ENCODE measurements around the gene FGD3. TPM values are rescaled to one million over a fixed set of nuclear protein-coding genes. Genes with fewer than 3 reads are reported as not detected.

Gene FGD3
- total and polyA plus RNA-seq, 2 of the 8 experiments (the other 6 are each of a cell fraction or from before 2014, with no cell fraction given): 1.4 to 1.9 TPM

GRCh38 chr9:92949266-92949982 lies 2.1 kb downstream of the FGD3 start:
- Histone ChIP-seq H3K23ac (ENCODE audit: insufficient read length) (no peak overlapping the region), H4K8ac (ENCODE audit: extremely low read depth, insufficient read depth, low read length) (no peak overlapping the region), H4K5ac (ENCODE audit: insufficient read length, low read depth, low read length) (no peak overlapping the region), H4K91ac (replicated peaks; ENCODE audit: insufficient read length, low read length) (no peak overlapping the region), H2BK15ac (ENCODE audit: low read length) (peak overlapping the region; percentile 92; the same call in 1 of the 2 replicates), H2AK5ac (ENCODE audit: low read depth, low read length) (no peak overlapping the region), H3K4me1 (replicated peaks in 1 of 4; ENCODE audit: control insufficient read depth in 3 of 4, insufficient read depth in 4 of 4, low read length in 3 of 4) (peaks cover 0 to 7% (median 3%) of the 10 kb centered on the region in 4 experiments; a peak in 3 of 7 replicates), H2BK120ac (replicated peaks; ENCODE audit: low read depth, low read length) (no peak overlapping the region), H3K4me3 (ENCODE audit: extremely low read depth in 1 of 4, insufficient read depth in 2 of 4, low read depth in 3 of 4, low read length in 4 of 4) (no peak overlapping the region), H3K18ac (ENCODE audit: extremely low read depth, low read length) (no peak overlapping the region), H2BK12ac (ENCODE audit: low read depth, low read length) (0 out of 2 replicates have a peak overlapping the region, but pooled peaks have one; percentile 17), H4K20me1 (replicated peaks in 1 of 2; ENCODE audit: control insufficient read depth in 1 of 2, insufficient read depth in 2 of 2, low read length in 2 of 2) (peaks cover 0 to 2% of the 10 kb centered on the region in 2 experiments), H2BK5ac (ENCODE audit: low read depth, low read length) (no peak overlapping the region; the same call in 1 of the 2 replicates), H3K56ac (replicated peaks; ENCODE audit: insufficient read length, low read depth, low read length) (no peak overlapping the region), H2AFZ (ENCODE audit: low read length) (no peak overlapping the region), H3K4ac (replicated peaks; ENCODE audit: insufficient read length, low read depth, low read length) (no peak overlapping the region), H3K36me3 (ENCODE audit: control insufficient read depth in 2 of 4, insufficient read depth in 4 of 4, low read length in 3 of 4) (no peaks in the 10 kb centered on the region), H3K23me2 (ENCODE audit: low read depth, low read length) (peaks cover 10% of the 10 kb centered on the region; the same call in 1 of the 2 replicates), H3K4me2 (ENCODE audit: insufficient read depth in 1 of 2, low read depth in 2 of 2, low read length in 2 of 2) (no peak overlapping the region), H3K79me1 (ENCODE audit: low read depth, low read length) (no peaks in the 10 kb centered on the region; the same call in 1 of the 2 replicates), H3K14ac (ENCODE audit: insufficient read length) (no peak overlapping the region), H3K9me3 (ENCODE audit: insufficient read depth in 2 of 2, low read depth in 1 of 2, low read length in 1 of 2) (peaks cover 3% of the 10 kb centered on the region in 2 experiments; a peak in 2 of 4 replicates), H2BK20ac (ENCODE audit: low read length) (no peak overlapping the region), H3K27ac (ENCODE audit: low read depth, low read length) (no peak overlapping the region), H3K27me3 (replicated peaks in 1 of 4; ENCODE audit: control insufficient read depth in 3 of 4, extremely low read depth in 1 of 4, insufficient read depth in 3 of 4, low read length in 3 of 4) (peaks cover 0 to 5% (median 0%) of the 10 kb centered on the region in 4 experiments; a peak in 1 of 7 replicates), H3K79me2 (ENCODE audit: control insufficient read depth in 1 of 2, insufficient read depth in 2 of 2, low read length in 2 of 2) (no peaks in the 10 kb centered on the region), H3K9ac (replicated peaks in 1 of 4; ENCODE audit: extremely low read depth in 1 of 4, low read depth in 3 of 4, low read length in 3 of 4) (no peak overlapping the region)
- CTCF ChIA-PET (ENCODE audit: partially characterized antibody): interaction anchor here (1.0 kb wide), 1 partner anchor 22 kb away, joined by 3 read pairs; no protein-coding TSS in a partner anchor
- DNase-seq (ENCODE audit: low read depth in 1 of 2, low spot score in 2 of 2): no peak
- TF ChIP-seq RFX5 (IDR thresholded peaks at IDR 0.05; ENCODE audit: borderline replicate concordance, low read depth, low read length): no peak
- no peak for TF ChIP-seq CHD1 (IDR thresholded peaks at IDR 0.05; ENCODE audit: low read depth, low read length)
- TF ChIP-seq RBBP5 (IDR thresholded peaks at IDR 0.05; ENCODE audit: borderline replicate concordance, low read depth, low read length): no peak
- no peak for TF ChIP-seq CTCF (IDR thresholded peaks at IDR 0.05; ENCODE audit: control extremely low read depth in 1 of 3, insufficient read depth in 1 of 3, low read depth in 1 of 3, low read length in 3 of 3)
- no peak for TF ChIP-seq SIRT6 (IDR thresholded peaks at IDR 0.05; ENCODE audit: low read length)
- POLR2A ChIA-PET (ENCODE audit: partially characterized antibody): no interaction called here
- FAIRE-seq: no peak
- WGBS, 2 experiments (ENCODE audit: extremely low coverage in 1 of 2, insufficient coverage in 1 of 2, insufficient read length in 1 of 2, insufficient replicate concordance in 2 of 2, low coverage in 1 of 2, low lambda C conversion rate in 2 of 2, missing lambda C conversion rate in 1 of 2): 94% methylated on average over 10 of the region's 11 CpGs; no CpG with 5 or more reads in 1 of the 2 experiments

All from H1 (cell line).